Sigmoid colon (tissue), 7 donors: Measurements from ENCODE around the gene ETS2. TPM values are rescaled to one million over a fixed set of nuclear protein-coding genes. Genes with fewer than 3 reads are reported as not detected.

Source experiments
- DNase-seq: peaks from one replicate; pipeline ENCODE4 v3.0.0-alpha.2; 2019
- H3K27ac ChIP-seq, 4 donors: fragments of 200-600 bp; sonication (generic); one replicate each; pipeline ENCODE4 v1.5.1; 2016 to 2019; ENCODE audit warnings: mild to moderate bottlenecking in 1 of 4
- H3K27me3 ChIP-seq, 3 donors: fragments of 200-600 bp; sonication (generic); one replicate each; pipeline ENCODE4 v1.5.1; 2019; ENCODE audit warnings: mild to moderate bottlenecking in 1 of 3
- H3K36me3 ChIP-seq, 4 donors: fragments of 200-600 bp; sonication (generic); one replicate each; pipeline ENCODE4 v1.5.1; 2016 to 2019
- H3K4me1 ChIP-seq, 4 donors: fragments of 200-600 bp; sonication (generic); one replicate each; pipeline ENCODE4 v1.5.1; 2017 to 2019
- H3K4me3 ChIP-seq, 4 donors: fragments of 200-600 bp; sonication (generic); one replicate each; pipeline ENCODE4 v1.5.1; 2017 to 2019; ENCODE audit warnings: mild to moderate bottlenecking in 2 of 4, moderate library complexity in 1 of 4
- H3K9me3 ChIP-seq, 4 donors: fragments of 200-600 bp in 3 of 4; sonication (generic) in 3 of 4; one replicate each; pipeline versions ENCODE4 v1.5.1 to v1.6.1; 2013 to 2019
- CTCF ChIP-seq, 4 experiments: fragments of 450-650 bp in 3 of 4; fragments of 200-600 bp in 1 of 4; IDR thresholded peaks; one replicate each; pipeline ENCODE4 v1.5.1; 2016 to 2019; ENCODE audit warnings: antibody characterized with exemption in 4 of 4, mild to moderate bottlenecking in 3 of 4, moderate library complexity in 2 of 4
- EP300 ChIP-seq, 4 donors: sonication (generic); formaldehyde crosslinking; IDR thresholded peaks; one replicate each; pipeline ENCODE4 v1.6.1; 2017; ENCODE audit warnings: antibody characterized with exemption in 4 of 4
- POLR2A ChIP-seq, 2 donors: fragments of 450-650 bp; IDR thresholded peaks; one replicate each; pipeline ENCODE4 v1.6.1; 2016; ENCODE audit warnings: antibody characterized with exemption in 2 of 2, mild to moderate bottlenecking in 2 of 2, moderate library complexity in 2 of 2
- POLR2AphosphoS5 ChIP-seq, 4 donors: sonication (generic); formaldehyde crosslinking; IDR thresholded peaks; one replicate each; pipeline ENCODE4 v1.6.1; 2017; ENCODE audit warnings: antibody characterized with exemption in 4 of 4
- WGBS, 2 donors: extraction: QIAGEN DNeasy Blood & Tissue Kit; methylation state at CpG; one replicate each; pipeline ENCODE4 v1.1.7; 2013; 5-methylcytosine and 5-hydroxymethylcytosine counted together
- intact Hi-C: fragments of 100-400 bp; cut with DNase I; formaldehyde crosslinking; loops from one replicate; pipeline ENCODE4 v1.15.1; 2023
- polyA plus RNA-seq, 3 donors: library from polyadenylated mRNA; stranded (reverse); fragments of 200-250 nt; gene quantifications; one replicate each; pipeline ENCODE4 v1.2.3, GENCODE V29; 2013
- total RNA-seq, 4 donors: library from RNA; depleted of rRNA; stranded (reverse); fragments of >200 nt; gene quantifications; one replicate each; pipeline ENCODE4 v1.1.0, GENCODE V29; 2016
- donor health status: healthy with polysubstance abuse.
- donor health status: Bipolar disorder and iron deficiency.
- donor health status: healthy.

The ETS2 gene
- total and polyA plus RNA-seq, 7 donors: 32.1 to 133 (median 49.2) TPM

GRCh38 chr21:38800046-38800758, 5.5 kb upstream of the ETS2 start:
- no peaks in the 10 kb centered on the region for H3K9me3 ChIP-seq
- WGBS, 2 donors: 92 to 93% methylated on average over 5 of the region's 5 CpGs
- no peak for DNase-seq
- peaks cover 0 to 11% (median 6%) of the 10 kb centered on the region in 4 donors for H3K4me1 ChIP-seq
- no peak overlapping the region for H3K27ac ChIP-seq
- TF ChIP-seq POLR2A (IDR thresholded peaks at IDR 0.05) (no peak), POLR2AphosphoS5 (IDR thresholded peaks at IDR 0.05) (no peak), CTCF (IDR thresholded peaks at IDR 0.05) (no peak), EP300 (IDR thresholded peaks at IDR 0.05) (no peak)
- intact Hi-C loops: no loop called here
- H3K4me3 ChIP-seq: no peak overlapping the region
- no peaks in the 10 kb centered on the region for H3K36me3 ChIP-seq
- H3K27me3 ChIP-seq: no peaks in the 10 kb centered on the region

- intact Hi-C loops: no loop called here
- H3K4me3 ChIP-seq: no peak overlapping the region
- no peak for TF ChIP-seq POLR2AphosphoS5 (IDR thresholded peaks at IDR 0.05)
- TF ChIP-seq CTCF (IDR thresholded peaks at IDR 0.05): no peak
- no peak for TF ChIP-seq EP300 (IDR thresholded peaks at IDR 0.05)
- TF ChIP-seq POLR2A (IDR thresholded peaks at IDR 0.05): no peak
- no peaks in the 10 kb centered on the region for H3K9me3 ChIP-seq
- H3K27me3 ChIP-seq: no peaks in the 10 kb centered on the region
- peaks cover 0 to 13% (median 7%) of the 10 kb centered on the region in 4 donors for H3K4me1 ChIP-seq
- no peak overlapping the region for H3K27ac ChIP-seq
- no peak for DNase-seq
- no peaks in the 10 kb centered on the region for H3K36me3 ChIP-seq
- 88 to 90% methylated on average over 12 of the region's 12 CpGs for WGBS, 2 donors
These were observed 4.6 kb upstream of the ETS2 start for GRCh38 chr21:38800924-38801744.

GRCh38 chr21:38802050-38803026, 3.4 kb upstream of the ETS2 start:
- DNase-seq: no peak
- TF ChIP-seq EP300 (IDR thresholded peaks at IDR 0.05) (no peak), POLR2A (IDR thresholded peaks at IDR 0.05) (no peak), CTCF (IDR thresholded peaks at IDR 0.05) (no peak)
- no peaks in the 10 kb centered on the region for H3K36me3 ChIP-seq
- no peak overlapping the region for H3K27ac ChIP-seq
- no peaks in the 10 kb centered on the region for H3K27me3 ChIP-seq
- no peaks in the 10 kb centered on the region for H3K9me3 ChIP-seq
- 53 to 80% methylated on average over 16 of the region's 16 CpGs for WGBS, 2 donors
- H3K4me3 ChIP-seq: no peak overlapping the region
- intact Hi-C loops: no loop called here
- H3K4me1 ChIP-seq: peaks cover 0 to 13% (median 7%) of the 10 kb centered on the region in 4 donors

GRCh38 chr21:38803075-38803660, 2.6 kb upstream of the ETS2 start:
- no peaks in the 10 kb centered on the region for H3K27me3 ChIP-seq
- TF ChIP-seq CTCF (IDR thresholded peaks at IDR 0.05): no peak
- TF ChIP-seq POLR2AphosphoS5 (IDR thresholded peaks at IDR 0.05): no peak
- no peak for TF ChIP-seq POLR2A (IDR thresholded peaks at IDR 0.05)
- TF ChIP-seq EP300 (IDR thresholded peaks at IDR 0.05): no peak
- 27 to 69% methylated on average over 7 of the region's 7 CpGs for WGBS, 2 donors
- DNase-seq: no peak
- intact Hi-C loops: no loop called here
- no peak overlapping the region for H3K4me3 ChIP-seq
- no peaks in the 10 kb centered on the region for H3K9me3 ChIP-seq
- H3K36me3 ChIP-seq: no peaks in the 10 kb centered on the region
- H3K27ac ChIP-seq: no peak overlapping the region
- H3K4me1 ChIP-seq: peaks cover 0 to 15% (median 9%) of the 10 kb centered on the region in 4 donors
